SK-MEL-5 (cell line): ENCODE measurements around the gene HSD17B12. TPM values are rescaled to one million over a fixed set of nuclear protein-coding genes. Genes with fewer than 3 reads are reported as not detected.
"Not testable (repeated sequence)": the region's sequence is repeated elsewhere in the genome, so short reads cannot be mapped to it uniquely, and the experiment has no call there.

Experiments
- DNase-seq: peaks from one replicate; pipeline ENCODE4 v3.0.0-alpha.2; 2016; ENCODE audit warnings: low read depth, low spot score
- in situ Hi-C: cut with HindIII; loops from 2 replicates; pipeline ENCODE4 v1.10.0; 2016; ENCODE audit warnings: low sequenced_read_pairs, high pct_unique_total_duplicates, low pct_unique_long_range_greater_than_20kb
- total RNA-seq: library from RNA; depleted of rRNA; stranded (reverse); fragments of >200 nt; shearing (Covaris generic); gene quantifications from 2 replicates; pipeline ENCODE4 v1.2.3, GENCODE V29; 2014

Gene HSD17B12
- total RNA-seq, 1 experiment from 2014 or later, result 107 TPM

GRCh38 chr11:43732225-43732624 lies 51.7 kb downstream of the HSD17B12 start:
- in situ Hi-C loops, result no loop called here
- no peak for DNase-seq

GRCh38 chr11:43734256-43734655 lies 53.7 kb downstream of the HSD17B12 start:
- in situ Hi-C loops, result no loop called here
- no peak for DNase-seq

GRCh38 chr11:43735115-43735514 lies 54.6 kb downstream of the HSD17B12 start:
- in situ Hi-C loops, result no loop called here
- DNase-seq, result no peak

- in situ Hi-C loops, result no loop called here
- DNase-seq, result peak; percentile 47
These were observed 55.4 kb downstream of the HSD17B12 start for GRCh38 chr11:43735961-43736360.

- in situ Hi-C loops, result no loop called here
- DNase-seq, result peak; percentile 97
These were observed 56.1 kb downstream of the HSD17B12 start for GRCh38 chr11:43736502-43737200.

- DNase-seq, result no peak
- in situ Hi-C loops, result no loop called here
These were observed 56.7 kb downstream of the HSD17B12 start for GRCh38 chr11:43737201-43737590.

- DNase-seq, result peak; percentile 28
- in situ Hi-C loops, result no loop called here
These were observed 58.3 kb downstream of the HSD17B12 start for GRCh38 chr11:43738600-43739409.

GRCh38 chr11:43746670-43747069 lies 66.1 kb downstream of the HSD17B12 start:
- in situ Hi-C loops, result no loop called here
- no peak for DNase-seq

- DNase-seq, result no peak
- in situ Hi-C loops, result no loop called here
These were observed 66.7 kb downstream of the HSD17B12 start for GRCh38 chr11:43747130-43747802.

GRCh38 chr11:43748095-43748494 lies 67.6 kb downstream of the HSD17B12 start:
- DNase-seq, result no peak
- in situ Hi-C loops, result no loop called here

- in situ Hi-C loops, result no loop called here
- DNase-seq, result no peak
These were observed 71.2 kb downstream of the HSD17B12 start for GRCh38 chr11:43751726-43752125.

- in situ Hi-C loops, result no loop called here
These were observed 76.0 kb downstream of the HSD17B12 start for GRCh38 chr11:43756575-43756974.

GRCh38 chr11:43758927-43759326 lies 78.4 kb downstream of the HSD17B12 start:
- in situ Hi-C loops, result no loop called here
- DNase-seq, result no peak

More at GRCh38 chr11:43756575-43756974, 76.0 kb downstream of the HSD17B12 start:
- DNase-seq, result peak; percentile 43

- in situ Hi-C loops, result no loop called here
- no peak for DNase-seq
These were observed 80.4 kb downstream of the HSD17B12 start for GRCh38 chr11:43760902-43761301.

GRCh38 chr11:43765194-43765593 lies 84.7 kb downstream of the HSD17B12 start:
- no peak for DNase-seq

GRCh38 chr11:43768654-43769053 lies 88.1 kb downstream of the HSD17B12 start:
- in situ Hi-C loops, DNase-seq: not testable (repeated sequence)

More at GRCh38 chr11:43765194-43765593, 84.7 kb downstream of the HSD17B12 start:
- in situ Hi-C loops, result no loop called here

- in situ Hi-C loops, result no loop called here
- no peak for DNase-seq
These were observed 89.6 kb downstream of the HSD17B12 start for GRCh38 chr11:43770173-43770572.

GRCh38 chr11:43772733-43773132 lies 92.2 kb downstream of the HSD17B12 start:
- in situ Hi-C loops, result no loop called here
- no peak for DNase-seq
